MCF 10A (cell line): ENCODE results near the gene GFRAL. TPM values are rescaled to one million over a fixed set of nuclear protein-coding genes. Genes with fewer than 3 reads are reported as not detected.

Source experiments
- BruUV-seq: library from RNA; stranded (reverse); fragments of 400-500 nt; replicated peaks from 2 replicates; lab custom pipeline; 2021; lab: Mats Ljungman, UMichigan
- CTCF ChIA-PET: fragments of 300-600 bp; sonication (Branson Sonifier 250); formaldehyde crosslinking; extraction: SDS; loops from one replicate; lab custom pipeline; 2021; ENCODE audit warnings: antibody characterized with exemption, inconsistent platforms; lab: Yijun Ruan, JAX
- POLR2A ChIA-PET: fragments of 300-600, 350-650 bp; sonication (Branson Sonifier 250); formaldehyde crosslinking; extraction: SDS; loops from one replicate; lab custom pipeline; 2020; ENCODE audit warnings: antibody characterized with exemption, inconsistent platforms; lab: Yijun Ruan, JAX
- DNase-seq: peaks from one replicate; pipeline ENCODE4 v3.0.0-alpha.2; 2018; ENCODE audit not compliant: unreplicated experiment
- H3K27ac Mint-ChIP-seq: one replicate; pipeline ENCODE4 v1.8.0; 2022; ENCODE audit warnings: mild to moderate bottlenecking, low read depth, mixed read lengths; ENCODE audit not compliant: unreplicated experiment
- H3K27me3 Mint-ChIP-seq: one replicate; pipeline ENCODE4 v1.8.0; 2022; ENCODE audit warnings: mixed read lengths; ENCODE audit not compliant: insufficient read depth, unreplicated experiment
- H3K36me3 Mint-ChIP-seq: one replicate; pipeline ENCODE4 v1.8.0; 2022; ENCODE audit warnings: mild to moderate bottlenecking, moderate library complexity, mixed read lengths; ENCODE audit not compliant: insufficient read depth, unreplicated experiment
- H3K4me1 Mint-ChIP-seq: one replicate; pipeline ENCODE4 v1.8.0; 2022; ENCODE audit warnings: mixed read lengths; ENCODE audit not compliant: insufficient read depth, unreplicated experiment
- H3K4me3 Mint-ChIP-seq: one replicate; pipeline ENCODE4 v1.8.0; 2022; ENCODE audit warnings: mild to moderate bottlenecking, moderate library complexity, mixed read lengths; ENCODE audit not compliant: unreplicated experiment
- H3K9me3 Mint-ChIP-seq: one replicate; pipeline ENCODE4 v1.8.0; 2022; ENCODE audit warnings: mixed read lengths; ENCODE audit not compliant: unreplicated experiment
- intact Hi-C: fragments of 100-400 bp; cut with micrococcal nuclease; formaldehyde crosslinking; loops from 2 replicates; pipeline ENCODE4 v1.14.1; 2022
- total RNA-seq: library from RNA; stranded (reverse); gene quantifications from 2 replicates; pipeline ENCODE4 v1.2.3, GENCODE V29; 2022
- TF ChIP-seq, protein P1 (sequence below): fragments of 200-600 bp; IDR thresholded peaks from one replicate; pipeline ENCODE4 v1.8.0; 2022; ENCODE audit warnings: antibody characterized with exemption, mild to moderate bottlenecking; ENCODE audit not compliant: unreplicated experiment

Gene GFRAL
- total RNA-seq, 1 experiment from 2014 or later, result not detected

DNA sequence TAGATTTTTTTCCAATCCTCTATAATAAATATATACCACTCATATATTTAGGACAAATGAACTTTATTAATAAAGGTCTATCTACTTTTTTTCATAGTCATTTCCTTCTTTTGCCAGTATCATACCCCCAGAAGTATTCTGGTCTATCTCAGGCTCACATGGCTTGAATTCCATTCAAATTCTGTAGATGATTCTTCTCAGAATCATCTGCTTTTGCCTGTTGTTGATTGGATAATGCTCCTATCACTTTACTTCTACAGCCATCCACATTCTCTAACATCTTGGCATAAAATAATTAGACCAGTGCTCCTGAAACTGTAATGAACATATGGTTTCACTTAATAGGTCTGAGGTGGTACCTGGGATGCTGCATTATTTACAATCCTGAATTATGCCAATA, 121.2 kb downstream of the GFRAL start:
- DNase-seq, result no peak
- intact Hi-C loops, result loop anchor here (5.0 to 10.0 kb wide), 2 partner anchors 189 to 1464 kb away; no protein-coding TSS in a partner anchor
- ChIA-PET CTCF (interaction anchor here (0.7 to 4.9 kb wide), 5 partner anchors 9 to 505 kb away, joined by 3 to 77 read pairs (median 4); no protein-coding TSS in a partner anchor), POLR2A (no interaction called here)
- BruUV-seq, result no TSS peak
- peaks cover 9% of the 10 kb centered on the region for H3K4me1 Mint-ChIP-seq
- H3K27me3 Mint-ChIP-seq, result no peaks in the 10 kb centered on the region
- no peak overlapping the region for H3K27ac Mint-ChIP-seq
- no peaks in the 10 kb centered on the region for H3K9me3 Mint-ChIP-seq
- H3K4me3 Mint-ChIP-seq, result no peak overlapping the region
- TF ChIP-seq, protein P1, sequence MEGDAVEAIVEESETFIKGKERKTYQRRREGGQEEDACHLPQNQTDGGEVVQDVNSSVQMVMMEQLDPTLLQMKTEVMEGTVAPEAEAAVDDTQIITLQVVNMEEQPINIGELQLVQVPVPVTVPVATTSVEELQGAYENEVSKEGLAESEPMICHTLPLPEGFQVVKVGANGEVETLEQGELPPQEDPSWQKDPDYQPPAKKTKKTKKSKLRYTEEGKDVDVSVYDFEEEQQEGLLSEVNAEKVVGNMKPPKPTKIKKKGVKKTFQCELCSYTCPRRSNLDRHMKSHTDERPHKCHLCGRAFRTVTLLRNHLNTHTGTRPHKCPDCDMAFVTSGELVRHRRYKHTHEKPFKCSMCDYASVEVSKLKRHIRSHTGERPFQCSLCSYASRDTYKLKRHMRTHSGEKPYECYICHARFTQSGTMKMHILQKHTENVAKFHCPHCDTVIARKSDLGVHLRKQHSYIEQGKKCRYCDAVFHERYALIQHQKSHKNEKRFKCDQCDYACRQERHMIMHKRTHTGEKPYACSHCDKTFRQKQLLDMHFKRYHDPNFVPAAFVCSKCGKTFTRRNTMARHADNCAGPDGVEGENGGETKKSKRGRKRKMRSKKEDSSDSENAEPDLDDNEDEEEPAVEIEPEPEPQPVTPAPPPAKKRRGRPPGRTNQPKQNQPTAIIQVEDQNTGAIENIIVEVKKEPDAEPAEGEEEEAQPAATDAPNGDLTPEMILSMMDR, result no peak
- H3K36me3 Mint-ChIP-seq, result no peaks in the 10 kb centered on the region

DNA sequence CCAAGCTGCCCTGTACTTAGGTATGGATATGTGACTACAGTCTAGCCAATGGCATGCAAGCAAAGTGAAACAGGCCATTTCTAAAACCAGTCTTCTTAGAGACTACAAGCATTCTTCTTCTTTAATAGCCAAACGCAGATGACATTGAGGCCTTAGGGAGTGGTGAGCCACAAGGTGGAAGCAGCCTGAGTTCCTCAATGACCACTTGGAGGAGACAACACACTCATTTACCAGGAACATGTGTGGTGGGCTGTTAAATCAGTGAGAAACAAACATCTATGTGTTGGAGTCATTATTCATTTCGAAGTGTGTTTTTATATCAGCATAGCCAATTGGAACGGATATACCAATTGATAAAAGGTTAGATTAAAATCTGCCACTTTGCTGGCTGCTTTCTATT, 122.0 kb downstream of the GFRAL start:
- Mint-ChIP-seq H3K27me3 (no peaks in the 10 kb centered on the region), H3K36me3 (no peaks in the 10 kb centered on the region), H3K27ac (no peak overlapping the region), H3K4me3 (no peak overlapping the region), H3K4me1 (peaks cover 9% of the 10 kb centered on the region), H3K9me3 (no peaks in the 10 kb centered on the region)
- TF ChIP-seq, protein P1, result no peak
- CTCF ChIA-PET, result interaction anchor here (1.0 to 2.9 kb wide), 3 partner anchors 172 to 504 kb away, joined by 3 to 19 read pairs (median 4); no protein-coding TSS in a partner anchor
- intact Hi-C loops, result loop anchor here (1.0 to 10.0 kb wide), 3 partner anchors 188 to 1464 kb away; no protein-coding TSS in a partner anchor
- DNase-seq, result peak; percentile 9
- BruUV-seq, result no TSS peak
- POLR2A ChIA-PET, result interaction anchor here (0.6 to 1.0 kb wide), 4 partner anchors 13 to 446 kb away, joined by 3 to 5 read pairs (median 3); no protein-coding TSS in a partner anchor

DNA sequence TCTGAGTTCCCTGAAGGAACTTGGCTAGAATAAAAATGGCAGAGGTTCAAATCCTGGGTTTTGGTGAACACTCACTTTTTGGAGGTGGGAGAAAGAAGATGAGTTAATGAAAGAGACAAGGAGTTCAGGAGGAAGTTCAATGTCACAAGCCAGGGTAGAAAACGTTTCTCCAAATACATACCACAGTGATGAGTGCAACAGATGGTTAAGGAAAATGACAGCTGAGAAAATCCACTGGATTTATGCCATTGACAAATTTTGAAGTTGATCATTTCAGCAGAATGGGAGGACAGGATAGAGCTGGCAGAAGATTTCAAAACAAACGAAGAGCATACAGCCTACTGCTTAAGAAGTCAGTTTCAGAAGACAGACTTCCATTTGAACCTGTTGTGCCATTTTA, 122.7 kb downstream of the GFRAL start:
- no TSS peak for BruUV-seq
- H3K4me3 Mint-ChIP-seq, result no peak overlapping the region
- H3K9me3 Mint-ChIP-seq, result no peaks in the 10 kb centered on the region
- no peaks in the 10 kb centered on the region for H3K27me3 Mint-ChIP-seq
- TF ChIP-seq, protein P1, result no peak
- CTCF ChIA-PET, result interaction anchor here (0.7 to 2.9 kb wide), 2 partner anchors 75 to 504 kb away, joined by 3 to 19 read pairs; no protein-coding TSS in a partner anchor
- POLR2A ChIA-PET, result interaction anchor here (0.6 to 0.7 kb wide), 2 partner anchors 142 to 446 kb away, joined by 3 to 5 read pairs; no protein-coding TSS in a partner anchor
- H3K27ac Mint-ChIP-seq, result no peak overlapping the region
- DNase-seq, result no peak
- H3K36me3 Mint-ChIP-seq, result no peaks in the 10 kb centered on the region
- intact Hi-C loops, result no loop called here
- H3K4me1 Mint-ChIP-seq, result peaks cover 9% of the 10 kb centered on the region

Other genes starting within 250 kb of the GFRAL start
- gene HCRTR2, start 153.0 kb upstream of the GFRAL start, total RNA-seq, result not detected in 2 replicates